Nephron progenitor cell (in vitro differentiated cells): Measurements from ENCODE around the gene FOXN3.

Experiments used
- DNase-seq: peaks from one replicate; pipeline ENCODE4 v3.0.0; 2021
- H3K27ac Mint-ChIP-seq: 2 replicates; pipeline ENCODE4 v1.8.0; 2021; ENCODE audit warnings: mild to moderate bottlenecking, moderate library complexity, mixed read lengths
- H3K27me3 Mint-ChIP-seq: 2 replicates; pipeline ENCODE4 v1.8.0; 2021; ENCODE audit warnings: mild to moderate bottlenecking, low read depth, mixed read lengths; ENCODE audit not compliant: poor library complexity
- H3K36me3 Mint-ChIP-seq: 2 replicates; pipeline ENCODE4 v1.8.0; 2021; ENCODE audit warnings: low read depth, mixed read lengths
- H3K4me1 Mint-ChIP-seq: 2 replicates; pipeline ENCODE4 v1.8.0; 2021; ENCODE audit warnings: mixed read lengths
- H3K4me3 Mint-ChIP-seq: 2 replicates; pipeline ENCODE4 v1.8.0; 2021; ENCODE audit warnings: mild to moderate bottlenecking, moderate library complexity, mixed read lengths
- H3K9me3 Mint-ChIP-seq: 2 replicates; pipeline ENCODE4 v1.8.0; 2021; ENCODE audit warnings: mild to moderate bottlenecking, moderate library complexity, mixed read lengths
- TF ChIP-seq, protein P1 (sequence below): fragments of 200-600 bp; sonication (generic); IDR thresholded peaks from 2 replicates; pipeline ENCODE4 v1.5.0; 2021; ENCODE audit warnings: antibody characterized with exemption

The FOXN3 gene

DNA sequence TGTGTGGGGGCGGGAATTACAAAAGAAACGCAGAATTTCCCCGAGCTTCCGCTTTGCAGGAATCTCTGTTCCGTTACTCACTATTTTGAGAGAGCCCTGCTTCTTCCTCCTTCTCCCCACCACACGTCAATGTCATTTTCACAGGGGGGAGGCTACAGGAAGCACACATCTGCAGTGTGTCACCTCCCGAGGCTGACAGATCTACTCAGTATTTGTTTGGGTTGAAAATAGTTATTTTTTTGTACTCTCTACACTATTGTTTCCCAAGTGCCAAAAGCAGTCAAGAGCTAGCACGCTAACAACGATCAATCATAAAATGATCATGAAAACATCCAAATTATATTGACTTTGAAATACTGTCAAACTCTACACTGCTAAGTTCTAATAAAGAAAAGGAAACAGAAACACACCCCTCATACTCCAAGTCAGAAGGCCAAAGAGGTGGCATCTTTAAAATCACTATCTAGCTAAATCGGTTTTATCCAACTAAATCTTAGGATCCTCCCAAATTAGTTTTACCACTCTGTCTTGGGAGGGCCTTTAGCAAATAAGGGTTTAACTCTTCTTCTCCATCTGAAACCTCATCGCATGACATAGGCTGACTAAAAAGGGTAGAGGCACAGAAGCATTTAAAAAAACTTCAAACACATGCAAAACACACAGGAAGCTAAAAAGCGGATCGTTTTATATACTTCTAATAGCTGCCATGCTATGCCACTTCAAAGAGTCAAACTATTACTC, 51.8 kb downstream of the FOXN3 start:
- no peaks in the 10 kb centered on the region for H3K27me3 Mint-ChIP-seq
- peaks cover 44% of the 10 kb centered on the region for H3K4me1 Mint-ChIP-seq
- TF ChIP-seq, protein P1, sequence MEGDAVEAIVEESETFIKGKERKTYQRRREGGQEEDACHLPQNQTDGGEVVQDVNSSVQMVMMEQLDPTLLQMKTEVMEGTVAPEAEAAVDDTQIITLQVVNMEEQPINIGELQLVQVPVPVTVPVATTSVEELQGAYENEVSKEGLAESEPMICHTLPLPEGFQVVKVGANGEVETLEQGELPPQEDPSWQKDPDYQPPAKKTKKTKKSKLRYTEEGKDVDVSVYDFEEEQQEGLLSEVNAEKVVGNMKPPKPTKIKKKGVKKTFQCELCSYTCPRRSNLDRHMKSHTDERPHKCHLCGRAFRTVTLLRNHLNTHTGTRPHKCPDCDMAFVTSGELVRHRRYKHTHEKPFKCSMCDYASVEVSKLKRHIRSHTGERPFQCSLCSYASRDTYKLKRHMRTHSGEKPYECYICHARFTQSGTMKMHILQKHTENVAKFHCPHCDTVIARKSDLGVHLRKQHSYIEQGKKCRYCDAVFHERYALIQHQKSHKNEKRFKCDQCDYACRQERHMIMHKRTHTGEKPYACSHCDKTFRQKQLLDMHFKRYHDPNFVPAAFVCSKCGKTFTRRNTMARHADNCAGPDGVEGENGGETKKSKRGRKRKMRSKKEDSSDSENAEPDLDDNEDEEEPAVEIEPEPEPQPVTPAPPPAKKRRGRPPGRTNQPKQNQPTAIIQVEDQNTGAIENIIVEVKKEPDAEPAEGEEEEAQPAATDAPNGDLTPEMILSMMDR = no peak
- no peak for DNase-seq
- H3K27ac Mint-ChIP-seq = peak overlapping the region; percentile 24
- no peak overlapping the region for H3K4me3 Mint-ChIP-seq
- peaks cover 34% of the 10 kb centered on the region for H3K36me3 Mint-ChIP-seq
- peaks cover 24% of the 10 kb centered on the region for H3K9me3 Mint-ChIP-seq

DNA sequence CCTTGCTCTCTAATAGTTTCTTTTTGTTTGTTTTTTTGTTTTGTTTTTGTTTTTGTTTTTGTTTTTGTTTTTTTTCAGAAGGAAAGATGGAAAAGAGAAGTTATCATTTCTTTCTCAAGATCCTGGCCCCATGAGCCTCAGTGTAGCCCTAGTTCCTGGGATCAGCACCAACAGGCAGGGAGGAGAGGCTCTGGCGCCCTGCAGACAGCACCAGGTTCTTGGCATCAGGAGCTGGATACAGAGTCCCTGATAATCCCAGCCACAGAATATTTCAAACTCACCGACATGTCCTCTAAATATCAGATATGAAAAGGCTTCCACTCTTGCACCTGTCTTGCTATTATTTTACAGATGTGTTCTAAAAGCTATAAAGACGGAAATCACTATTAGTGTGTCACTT, 52.7 kb downstream of the FOXN3 start:
- TF ChIP-seq, protein P1 = no peak
- DNase-seq = no peak
- Mint-ChIP-seq H3K36me3 (peaks cover 34% of the 10 kb centered on the region), H3K27me3 (no peaks in the 10 kb centered on the region), H3K9me3 (peaks cover 25% of the 10 kb centered on the region), H3K4me1 (peaks cover 42% of the 10 kb centered on the region), H3K27ac (no peak overlapping the region), H3K4me3 (no peak overlapping the region)

DNA sequence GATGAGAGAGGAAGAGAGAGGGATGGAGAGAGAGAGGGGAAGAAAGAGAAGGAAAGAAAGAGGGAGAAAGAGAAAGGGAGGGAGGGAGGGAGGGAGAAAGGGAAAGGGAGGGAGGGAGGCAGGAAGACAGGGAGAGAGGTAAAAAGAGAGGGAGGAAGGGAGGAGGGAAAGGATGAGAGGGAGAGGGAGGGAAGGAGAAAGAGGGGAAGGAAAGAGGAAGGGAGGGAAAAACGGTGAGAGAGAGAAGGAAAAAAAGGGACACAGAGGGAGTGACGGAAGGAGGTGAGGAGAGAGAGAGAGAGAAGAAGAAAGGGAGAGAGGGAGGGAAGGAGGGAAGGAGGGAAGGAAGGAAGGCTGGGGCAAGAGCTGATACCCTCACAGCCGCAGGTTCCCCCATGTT, 56.8 kb downstream of the FOXN3 start:
- H3K27me3 Mint-ChIP-seq = peaks cover 2% of the 10 kb centered on the region
- peaks cover 14% of the 10 kb centered on the region for H3K4me1 Mint-ChIP-seq
- H3K27ac Mint-ChIP-seq = no peak overlapping the region
- TF ChIP-seq, protein P1 = no peak
- peaks cover 22% of the 10 kb centered on the region for H3K9me3 Mint-ChIP-seq
- peaks cover 25% of the 10 kb centered on the region for H3K36me3 Mint-ChIP-seq
- H3K4me3 Mint-ChIP-seq = no peak overlapping the region
- no peak for DNase-seq

DNA sequence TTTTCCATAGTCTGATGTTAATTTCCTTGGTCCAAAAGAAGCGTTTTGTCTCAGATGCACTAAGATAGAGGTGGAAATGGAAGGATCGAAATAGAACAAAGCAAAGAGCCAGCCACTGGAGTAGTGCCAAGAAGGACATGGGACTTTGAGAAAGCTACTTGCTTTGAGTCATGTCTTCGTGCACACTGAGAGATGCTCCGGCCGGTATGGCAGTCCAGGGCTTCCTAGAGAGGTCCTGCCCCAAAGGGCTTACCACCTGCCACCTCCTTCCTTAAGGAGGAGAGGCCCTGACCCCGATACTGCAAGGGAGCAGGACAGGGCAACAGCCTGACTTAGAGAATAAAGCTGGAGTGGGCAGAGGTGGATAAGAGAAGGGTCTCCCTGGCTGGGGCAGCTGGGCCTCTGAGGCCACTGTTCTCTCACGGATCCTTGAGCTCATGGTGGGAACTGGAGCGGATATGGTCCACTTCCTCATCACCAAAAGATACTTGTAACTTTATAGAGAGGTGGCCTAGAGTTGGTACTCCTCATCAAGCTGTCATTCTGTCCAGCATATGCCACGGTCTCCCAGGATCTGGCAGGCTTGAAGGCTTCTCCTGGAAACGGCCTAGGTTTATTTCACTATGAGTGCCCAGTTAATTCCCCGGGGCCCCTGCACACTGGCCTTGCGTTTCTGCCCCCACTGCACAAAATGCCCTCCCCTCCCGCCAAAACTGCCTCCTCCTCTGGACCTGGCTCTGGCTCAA, 57.4 kb downstream of the FOXN3 start:
- Mint-ChIP-seq H3K4me3 (no peak overlapping the region), H3K9me3 (peaks cover 18% of the 10 kb centered on the region), H3K36me3 (peaks cover 21% of the 10 kb centered on the region), H3K27me3 (peaks cover 3% of the 10 kb centered on the region), H3K27ac (no peak overlapping the region), H3K4me1 (peaks cover 8% of the 10 kb centered on the region)
- TF ChIP-seq, protein P1 = no peak
- no peak for DNase-seq

DNA sequence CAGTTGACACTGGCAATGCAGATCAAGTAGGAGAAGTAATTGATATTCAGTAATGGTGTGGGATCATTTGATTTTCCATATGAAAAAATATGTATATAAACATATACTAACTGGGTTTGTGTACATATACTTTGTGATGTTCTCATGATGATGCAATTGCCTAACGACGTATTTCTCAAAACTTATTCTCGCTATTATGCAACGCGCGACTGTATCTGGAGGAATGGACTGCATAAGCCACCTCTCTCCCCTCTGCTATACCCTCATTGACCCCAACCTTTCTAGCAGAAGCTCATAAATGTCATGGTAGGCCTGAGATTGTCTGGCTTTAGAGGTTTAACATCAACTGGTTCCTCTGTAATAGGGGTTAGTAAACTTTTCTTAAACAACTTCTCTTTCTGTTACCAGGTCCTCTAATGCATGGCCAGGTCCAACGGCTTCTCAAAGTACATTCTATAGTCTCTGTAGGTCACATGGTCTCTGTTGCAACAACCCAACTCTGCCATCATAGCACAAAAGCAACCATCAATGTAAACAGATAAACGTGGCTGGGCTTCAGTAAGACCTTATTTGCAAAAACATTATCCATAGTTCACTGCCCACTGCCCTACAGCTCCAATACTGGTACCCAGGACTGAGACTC, 59.3 kb downstream of the FOXN3 start:
- TF ChIP-seq, protein P1 = no peak
- Mint-ChIP-seq H3K27ac (no peak overlapping the region), H3K27me3 (peaks cover 7% of the 10 kb centered on the region), H3K36me3 (peaks cover 5% of the 10 kb centered on the region), H3K4me3 (no peak overlapping the region), H3K9me3 (peaks cover 4% of the 10 kb centered on the region), H3K4me1 (peaks cover 11% of the 10 kb centered on the region)
- DNase-seq = no peak
